ENCODE data around the gene LRP6.
"Not testable (repeated sequence)": the region's sequence is repeated elsewhere in the genome, so short reads cannot be mapped to it uniquely, and the experiment has no call there.

The LRP6 gene

GRCh38 chr12:12265035-12265434 lies 1.8 kb downstream of the LRP6 start:
- no peak for DNase-seq

GRCh38 chr12:12263909-12264308 lies 2.9 kb downstream of the LRP6 start:
- no peak for DNase-seq

- not testable (repeated sequence) for DNase-seq
Measured at GRCh38 chr12:12256291-12256757, 10.5 kb downstream of the LRP6 start.

GRCh38 chr12:12254553-12254952 lies 12.3 kb downstream of the LRP6 start:
- no peak for DNase-seq

- no peak for DNase-seq
Measured at GRCh38 chr12:12249216-12250050, 17.4 kb downstream of the LRP6 start.

- no peak for DNase-seq
Measured at GRCh38 chr12:12247584-12247983, 19.3 kb downstream of the LRP6 start.

- DNase-seq, result no peak
Measured at GRCh38 chr12:12244341-12244740, 22.5 kb downstream of the LRP6 start.

- DNase-seq, result no peak
Measured at GRCh38 chr12:12240662-12241340, 26.0 kb downstream of the LRP6 start.

GRCh38 chr12:12239127-12239526 lies 27.7 kb downstream of the LRP6 start:
- no peak for DNase-seq

- no peak for DNase-seq
Measured at GRCh38 chr12:12238605-12239004, 28.2 kb downstream of the LRP6 start.

GRCh38 chr12:12236896-12237295 lies 29.9 kb downstream of the LRP6 start:
- DNase-seq, result no peak

GRCh38 chr12:12230275-12230674 lies 36.6 kb downstream of the LRP6 start:
- DNase-seq, result no peak

GRCh38 chr12:12229556-12230092 lies 37.2 kb downstream of the LRP6 start:
- DNase-seq, result no peak

- no peak for DNase-seq
Measured at GRCh38 chr12:12228402-12228801, 38.4 kb downstream of the LRP6 start.

- no peak for DNase-seq
Measured at GRCh38 chr12:12226187-12226586, 40.7 kb downstream of the LRP6 start.

GRCh38 chr12:12224240-12224940 lies 42.5 kb downstream of the LRP6 start:
- no peak for DNase-seq

- DNase-seq, result no peak
Measured at GRCh38 chr12:12221560-12221959, 45.3 kb downstream of the LRP6 start.

- DNase-seq, result no peak
Measured at GRCh38 chr12:12219664-12220063, 47.2 kb downstream of the LRP6 start.

- no peak for DNase-seq
Measured at GRCh38 chr12:12217018-12217359, 49.9 kb downstream of the LRP6 start.

GRCh38 chr12:12216349-12217017 lies 50.4 kb downstream of the LRP6 start:
- no peak for DNase-seq

GRCh38 chr12:12214635-12215131 lies 52.2 kb downstream of the LRP6 start:
- no peak for DNase-seq

- DNase-seq, result no peak
Measured at GRCh38 chr12:12214201-12214600, 52.6 kb downstream of the LRP6 start.

- DNase-seq, result no peak
Measured at GRCh38 chr12:12212769-12213168, 54.1 kb downstream of the LRP6 start.
